Mucosa of descending colon (tissue), 3 donors: Measurements from ENCODE around the gene DNAH10. TPM values are rescaled to one million over a fixed set of nuclear protein-coding genes. Genes with fewer than 3 reads are reported as not detected.

ENCODE experiments used
- ATAC-seq: fragments of 200-7000 bp; cut with Tn5 transposase; one replicate; pipeline ENCODE4 v1.9.1; 2020; ENCODE audit warnings: mild to moderate bottlenecking, moderate library complexity
- DNase-seq, 3 donors: peaks; one replicate each; pipeline ENCODE4 v3.0.0-alpha.2; 2020
- H3K36me3 ChIP-seq: fragments of 200-600 bp; one replicate; pipeline ENCODE4 v1.8.0; 2021; ENCODE audit warnings: low read depth, mild to moderate bottlenecking
- H3K4me1 ChIP-seq: fragments of 200-600 bp; one replicate; pipeline ENCODE4 v1.8.0; 2021; ENCODE audit warnings: low read depth, mild to moderate bottlenecking
- H3K4me3 ChIP-seq: fragments of 200-600 bp; one replicate; pipeline ENCODE4 v1.8.0; 2021; ENCODE audit warnings: mild to moderate bottlenecking
- H3K9me3 ChIP-seq: fragments of 200-600 bp; one replicate; pipeline ENCODE4 v1.8.0; 2021; ENCODE audit warnings: mild to moderate bottlenecking
- intact Hi-C, 2 donors: fragments of 100-400 bp; cut with DNase I in 1 of 2; cut with micrococcal nuclease in 1 of 2; formaldehyde crosslinking; loops; one replicate each; pipeline versions ENCODE4 v1.11.0 to v1.11.1; 2022; cut with DNase I, micrococcal nuclease
- total RNA-seq, 3 donors: library from RNA; stranded (reverse); fragmentation: NEBNext Ultra II Directional in 2 of 3; extraction: Animal tissue kit (Norgen Biotek cat#: 25700) in 2 of 3; gene quantifications; one replicate each; pipeline versions ENCODE4 v1.2.1 to v1.2.4, GENCODE V29; 2021 to 2023
- TF ChIP-seq, protein P1 (sequence below): fragments of 200-600 bp; IDR thresholded peaks from one replicate; pipeline ENCODE4 v1.8.0; 2022; ENCODE audit warnings: antibody characterized with exemption, mild to moderate bottlenecking
- donor health status: DM: no; HTN: no; CAD: no; lungs with moderate emphysema.
- donor health status: DM: no; HTN: no; CAD: no.
- donor health status: DM: no; HTN: yes; CAD: no.

The DNAH10 gene
- total RNA-seq, 3 donors from 2014 or later: 0.29 to 0.63 (median 0.29) TPM

DNA sequence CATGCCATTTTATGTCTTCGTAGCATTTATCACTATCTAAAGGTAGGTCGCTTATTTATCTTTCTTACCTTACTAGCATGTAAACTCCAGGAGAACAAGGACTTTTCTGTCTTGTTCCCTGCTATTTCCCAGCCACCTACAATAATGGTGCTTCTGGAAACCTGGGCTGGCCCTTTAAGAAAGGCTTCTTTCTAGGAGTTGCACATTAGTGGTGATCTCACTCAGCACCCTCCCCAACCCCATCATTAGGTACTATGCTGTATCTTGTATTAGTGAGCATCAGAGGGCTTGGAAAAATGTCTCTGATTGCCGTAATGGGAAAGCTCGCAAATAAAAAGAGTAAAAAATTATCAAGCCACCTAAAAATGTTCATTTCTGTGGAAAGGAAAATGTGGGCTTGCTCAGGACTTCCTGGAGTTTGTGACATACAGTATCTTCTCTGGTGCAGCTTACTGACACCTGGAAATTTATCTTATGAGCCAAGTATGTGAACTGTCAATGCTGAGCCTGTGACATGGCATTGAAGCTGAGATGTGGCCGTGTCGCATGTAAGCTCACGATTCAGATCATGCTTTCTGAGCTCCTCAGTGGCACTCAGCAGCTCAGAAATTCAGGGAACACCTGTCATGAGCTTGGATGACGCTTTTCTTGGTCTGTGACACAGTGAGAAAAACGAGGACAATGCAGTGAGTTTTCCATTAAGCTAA, 198.1 kb downstream of the DNAH10 start:
- H3K9me3 ChIP-seq: no peaks in the 10 kb centered on the region
- intact Hi-C loops: no loop called here
- H3K36me3 ChIP-seq: no peaks in the 10 kb centered on the region
- no peak for ATAC-seq
- no peak overlapping the region for H3K4me3 ChIP-seq
- DNase-seq: no peak
- peaks cover 17% of the 10 kb centered on the region for H3K4me1 ChIP-seq
- TF ChIP-seq, protein P1, sequence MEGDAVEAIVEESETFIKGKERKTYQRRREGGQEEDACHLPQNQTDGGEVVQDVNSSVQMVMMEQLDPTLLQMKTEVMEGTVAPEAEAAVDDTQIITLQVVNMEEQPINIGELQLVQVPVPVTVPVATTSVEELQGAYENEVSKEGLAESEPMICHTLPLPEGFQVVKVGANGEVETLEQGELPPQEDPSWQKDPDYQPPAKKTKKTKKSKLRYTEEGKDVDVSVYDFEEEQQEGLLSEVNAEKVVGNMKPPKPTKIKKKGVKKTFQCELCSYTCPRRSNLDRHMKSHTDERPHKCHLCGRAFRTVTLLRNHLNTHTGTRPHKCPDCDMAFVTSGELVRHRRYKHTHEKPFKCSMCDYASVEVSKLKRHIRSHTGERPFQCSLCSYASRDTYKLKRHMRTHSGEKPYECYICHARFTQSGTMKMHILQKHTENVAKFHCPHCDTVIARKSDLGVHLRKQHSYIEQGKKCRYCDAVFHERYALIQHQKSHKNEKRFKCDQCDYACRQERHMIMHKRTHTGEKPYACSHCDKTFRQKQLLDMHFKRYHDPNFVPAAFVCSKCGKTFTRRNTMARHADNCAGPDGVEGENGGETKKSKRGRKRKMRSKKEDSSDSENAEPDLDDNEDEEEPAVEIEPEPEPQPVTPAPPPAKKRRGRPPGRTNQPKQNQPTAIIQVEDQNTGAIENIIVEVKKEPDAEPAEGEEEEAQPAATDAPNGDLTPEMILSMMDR: no peak

DNA sequence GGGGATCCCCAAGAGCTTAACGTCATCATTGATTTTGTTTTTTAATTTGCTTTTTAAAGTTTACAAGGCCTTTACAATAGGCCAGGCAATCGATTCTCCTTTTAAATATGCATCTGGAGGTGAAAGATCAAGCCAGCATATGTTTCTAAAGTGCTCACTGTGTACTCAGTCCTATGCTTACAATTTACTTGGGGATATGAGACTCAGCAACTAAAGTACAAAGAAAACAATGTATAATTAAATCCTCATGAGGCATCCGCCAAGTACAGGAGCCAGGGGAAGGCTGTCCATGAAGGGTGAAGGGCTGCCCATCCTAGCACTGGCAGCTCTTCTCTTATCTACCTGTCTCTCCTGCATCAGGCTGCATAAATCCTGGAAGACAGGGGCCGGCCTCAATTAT, 198.8 kb downstream of the DNAH10 start:
- no peaks in the 10 kb centered on the region for H3K36me3 ChIP-seq
- DNase-seq: no peak
- no peak for ATAC-seq
- peaks cover 17% of the 10 kb centered on the region for H3K4me1 ChIP-seq
- H3K9me3 ChIP-seq: no peaks in the 10 kb centered on the region
- H3K4me3 ChIP-seq: no peak overlapping the region
- intact Hi-C loops: no loop called here
- TF ChIP-seq, protein P1: no peak

DNA sequence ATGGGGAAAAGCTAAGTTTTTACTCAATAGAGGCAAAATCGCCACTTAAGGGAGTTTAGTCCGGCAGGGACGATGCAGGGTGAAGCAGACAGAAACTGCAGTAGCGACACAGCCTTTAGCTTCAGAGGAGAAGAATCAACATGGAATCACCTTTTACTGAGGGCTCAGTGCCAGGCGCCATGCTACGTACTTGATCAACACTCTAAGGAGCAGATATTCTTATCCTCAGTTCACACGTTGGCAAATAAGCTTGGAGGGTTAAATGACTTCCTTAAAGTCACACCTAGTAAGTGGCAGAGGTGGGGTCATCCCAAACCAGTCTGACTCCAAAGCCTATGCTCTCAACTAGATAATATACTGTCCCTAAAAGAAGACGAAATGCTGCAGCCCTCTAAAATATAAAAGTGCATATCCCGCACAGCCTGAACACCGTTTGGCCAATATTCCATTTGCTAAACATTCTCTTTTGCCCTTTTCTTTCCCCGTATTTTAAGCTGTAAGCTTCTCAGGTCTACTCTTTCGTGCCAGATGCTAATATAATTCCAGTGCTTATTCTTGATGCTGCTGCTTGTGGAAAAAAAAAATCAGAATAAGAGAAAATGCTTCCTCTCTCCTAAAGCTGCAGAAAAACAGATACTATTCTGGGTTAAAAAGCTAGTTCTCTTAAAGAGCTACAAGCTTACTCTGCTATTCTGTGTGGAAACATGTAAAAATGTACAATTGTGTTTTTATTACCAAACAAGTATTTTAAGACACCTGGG, 199.7 kb downstream of the DNAH10 start:
- H3K36me3 ChIP-seq: no peaks in the 10 kb centered on the region
- H3K4me1 ChIP-seq: peaks cover 15% of the 10 kb centered on the region
- H3K9me3 ChIP-seq: no peaks in the 10 kb centered on the region
- TF ChIP-seq, protein P1: no peak
- DNase-seq (peak in 1 of 3 donors; percentile 67), ATAC-seq (peak; percentile 79)
- intact Hi-C loops: no loop called here
- no peak overlapping the region for H3K4me3 ChIP-seq

DNA sequence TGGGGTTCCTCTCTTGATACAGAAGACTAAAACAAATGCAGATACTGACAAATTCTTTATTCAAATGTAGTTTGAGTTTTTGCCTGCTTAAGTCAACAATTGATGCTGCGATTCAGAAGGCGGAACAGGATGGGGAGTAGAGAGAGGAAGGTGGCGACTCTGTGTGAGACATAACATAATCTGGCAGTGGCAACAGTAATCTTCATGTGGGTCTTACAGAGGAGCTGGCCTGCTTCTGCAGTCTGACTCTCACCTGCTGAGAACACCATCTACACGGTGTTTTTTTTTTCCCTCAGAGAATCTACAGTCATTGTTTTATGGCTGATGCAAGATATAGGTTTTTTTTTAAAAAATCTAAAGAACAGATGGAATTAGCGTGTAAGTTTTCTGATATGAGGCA, 200.4 kb downstream of the DNAH10 start:
- TF ChIP-seq, protein P1: no peak
- no peaks in the 10 kb centered on the region for H3K36me3 ChIP-seq
- intact Hi-C loops: no loop called here
- H3K9me3 ChIP-seq: no peaks in the 10 kb centered on the region
- H3K4me1 ChIP-seq: peaks cover 15% of the 10 kb centered on the region
- DNase-seq: no peak
- no peak for ATAC-seq
- H3K4me3 ChIP-seq: no peak overlapping the region

DNA sequence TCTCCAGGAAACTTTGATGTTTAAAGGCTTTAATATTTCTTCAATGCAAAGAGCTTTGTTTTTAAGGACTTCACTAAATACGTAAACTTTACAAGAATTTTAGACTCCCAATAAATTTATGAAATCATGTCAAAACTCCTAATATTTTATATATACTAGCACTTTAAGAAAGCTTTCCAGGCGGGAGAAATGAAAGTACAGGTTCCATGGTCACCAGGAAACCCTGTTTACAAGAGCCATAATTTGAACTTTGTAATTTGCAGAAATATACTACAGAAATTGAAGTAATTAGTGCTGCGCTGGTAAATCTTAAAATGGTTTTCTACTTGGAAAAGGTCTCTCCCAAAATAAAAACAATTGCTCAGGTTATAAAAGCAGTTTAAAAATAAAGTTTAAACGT, 201.7 kb downstream of the DNAH10 start:
- ATAC-seq: no peak

More for the DNA sequence above, 201.7 kb downstream of the DNAH10 start:
- TF ChIP-seq, protein P1: no peak
- Histone ChIP-seq H3K9me3 (no peaks in the 10 kb centered on the region), H3K4me1 (peaks cover 15% of the 10 kb centered on the region), H3K4me3 (no peak overlapping the region), H3K36me3 (no peaks in the 10 kb centered on the region)
- no peak for DNase-seq
- intact Hi-C loops: no loop called here
